GM18502 (cell line): ENCODE data around the gene USP25.
"Not testable (repeated sequence)": the region's sequence is repeated elsewhere in the genome, so short reads cannot be mapped to it uniquely, and the experiment has no call there.

ENCODE experiments used
- ATAC-seq: cut with Tn5 transposase; IDR thresholded peaks from one replicate; pipeline ENCODE4 v1.9.1; 2021; ENCODE audit warnings: mild to moderate bottlenecking; ENCODE audit not compliant: unreplicated experiment, poor library complexity

USP25 gene

DNA sequence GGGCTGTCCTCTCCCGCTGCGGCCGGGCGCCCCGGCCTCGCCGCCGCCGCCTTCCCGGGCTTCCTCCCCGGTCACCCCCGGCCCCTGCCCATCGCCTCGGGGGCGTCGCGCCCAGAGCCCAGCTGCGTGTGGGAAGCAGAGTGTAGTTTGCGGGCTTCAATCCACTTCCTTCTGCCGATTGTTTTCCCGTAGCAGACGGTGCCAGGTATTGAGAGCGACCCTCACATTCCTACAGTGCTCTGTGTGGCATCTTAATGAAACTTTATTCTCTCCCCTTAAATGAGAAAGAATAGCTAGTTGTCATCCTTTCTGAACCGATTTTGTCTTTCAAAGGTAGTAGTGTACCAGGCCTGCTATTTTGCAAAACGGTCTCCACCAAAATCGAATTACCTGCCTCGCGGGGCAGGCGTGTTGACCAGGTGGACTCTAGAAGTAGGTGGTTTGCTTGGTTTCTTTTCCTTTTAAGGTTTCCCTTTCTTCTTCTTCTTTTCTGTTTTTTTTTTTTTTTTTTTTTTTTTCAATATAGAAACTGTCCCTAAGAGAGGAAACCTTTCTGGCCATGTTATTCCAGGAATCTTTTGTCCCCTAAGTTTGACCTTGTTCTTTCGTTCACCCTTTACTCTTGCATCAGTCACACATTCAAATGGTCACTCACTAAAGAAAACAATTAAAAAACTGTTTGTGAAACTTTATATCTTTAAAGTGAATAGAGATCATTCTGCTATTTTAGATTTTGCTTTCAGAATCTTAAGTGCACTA is 881 bp downstream of the USP25 start:
- no peak for ATAC-seq

- no peak for ATAC-seq
Measured at GRCh38 chr21:15731243-15731613, 1.4 kb downstream of the USP25 start.

DNA sequence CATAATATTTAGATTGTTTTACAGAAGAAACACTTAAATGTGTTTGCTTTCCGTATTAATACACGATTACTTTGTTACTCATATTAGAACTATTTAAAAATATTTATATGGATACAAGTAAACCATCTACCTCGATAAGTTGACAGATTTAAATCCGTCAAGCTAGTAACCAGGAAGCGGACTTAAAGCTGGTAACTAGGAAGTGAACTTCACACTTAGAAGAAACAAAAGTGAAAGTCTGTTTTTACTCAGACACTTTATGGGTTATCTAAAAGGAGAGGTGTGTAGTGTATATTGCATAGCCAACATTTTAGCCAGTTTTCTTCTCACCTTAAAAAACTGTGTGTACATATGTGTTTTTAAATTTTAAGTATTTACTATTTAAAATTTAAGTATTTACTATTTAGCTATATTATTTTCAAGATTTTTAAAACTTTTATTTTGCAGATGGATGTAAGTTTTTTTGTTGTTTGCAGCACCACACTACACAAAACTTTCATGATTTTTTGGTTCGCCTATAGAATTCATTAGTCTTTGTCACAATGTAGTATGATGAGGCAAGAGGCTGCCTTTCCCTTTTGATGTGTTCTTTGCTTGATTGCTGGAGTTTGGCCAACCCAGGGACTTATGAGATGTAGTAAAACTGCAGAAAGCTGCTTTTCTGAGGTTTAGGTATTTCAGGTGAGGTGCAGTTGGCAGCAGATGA is 2.7 kb downstream of the USP25 start:
- peak; percentile 56 for ATAC-seq

GRCh38 chr21:15732996-15733329 is 3.2 kb downstream of the USP25 start:
- ATAC-seq = no peak

DNA sequence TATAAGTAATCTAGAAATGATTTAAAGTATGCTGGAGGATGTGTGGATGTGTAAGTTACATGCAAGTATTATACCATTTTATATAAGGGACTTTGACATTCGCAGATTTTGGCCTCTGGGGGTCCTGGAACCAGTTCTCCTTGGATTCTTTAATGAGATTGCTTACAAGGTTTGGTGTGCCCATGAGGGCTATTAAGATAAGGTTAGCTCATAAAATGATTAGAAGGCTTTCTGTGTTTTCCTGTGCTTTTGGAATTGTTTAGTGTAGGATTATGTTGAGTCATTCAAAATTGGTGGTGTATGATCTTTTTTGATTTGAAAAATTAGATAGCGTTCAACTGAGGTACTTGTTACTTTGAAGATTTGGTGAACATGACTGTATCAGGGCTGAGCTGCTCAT is 5.6 kb downstream of the USP25 start:
- no peak for ATAC-seq

DNA sequence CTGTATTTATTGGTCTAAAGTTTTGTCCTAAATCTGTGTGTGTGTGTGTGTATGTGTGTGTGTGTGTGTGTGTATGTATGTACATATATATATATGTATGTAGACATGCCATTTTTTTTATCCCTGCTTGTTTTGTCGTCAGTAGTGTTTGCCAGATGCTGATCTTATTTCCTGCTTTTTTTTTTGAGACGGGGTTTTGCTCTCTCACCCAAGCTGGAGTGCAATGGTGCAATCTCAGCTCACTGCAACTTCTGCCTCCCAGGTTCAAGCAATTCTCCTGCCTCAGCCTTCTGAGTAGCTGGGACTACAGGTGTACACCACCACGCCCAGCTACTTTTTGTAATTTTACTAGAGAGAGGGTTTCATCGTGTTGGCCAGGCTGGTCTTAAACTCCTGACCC is 6.1 kb downstream of the USP25 start:
- ATAC-seq = not testable (repeated sequence)

GRCh38 chr21:15738779-15739178 is 9.0 kb downstream of the USP25 start:
- not testable (repeated sequence) for ATAC-seq

- no peak for ATAC-seq
Measured at GRCh38 chr21:15740383-15740782, 10.6 kb downstream of the USP25 start.

DNA sequence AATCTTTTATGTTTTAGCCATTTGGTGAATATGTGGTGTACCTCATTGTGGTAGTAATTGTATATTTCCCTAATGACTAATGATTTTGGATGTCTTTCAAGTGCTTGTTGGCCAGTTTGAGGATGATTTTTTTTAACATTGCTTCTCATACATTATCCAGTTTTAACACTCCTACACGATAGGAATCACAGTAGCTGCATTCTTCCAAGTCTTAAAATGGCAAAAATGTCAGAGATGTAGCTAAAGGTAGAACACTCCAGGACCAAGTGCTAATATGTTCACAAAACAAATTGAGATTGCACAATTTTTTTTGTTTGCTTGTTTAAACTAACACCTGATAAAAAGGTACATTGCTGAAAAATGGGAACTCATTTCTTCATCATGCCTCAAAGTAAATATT is 11.7 kb downstream of the USP25 start:
- ATAC-seq = no peak

DNA sequence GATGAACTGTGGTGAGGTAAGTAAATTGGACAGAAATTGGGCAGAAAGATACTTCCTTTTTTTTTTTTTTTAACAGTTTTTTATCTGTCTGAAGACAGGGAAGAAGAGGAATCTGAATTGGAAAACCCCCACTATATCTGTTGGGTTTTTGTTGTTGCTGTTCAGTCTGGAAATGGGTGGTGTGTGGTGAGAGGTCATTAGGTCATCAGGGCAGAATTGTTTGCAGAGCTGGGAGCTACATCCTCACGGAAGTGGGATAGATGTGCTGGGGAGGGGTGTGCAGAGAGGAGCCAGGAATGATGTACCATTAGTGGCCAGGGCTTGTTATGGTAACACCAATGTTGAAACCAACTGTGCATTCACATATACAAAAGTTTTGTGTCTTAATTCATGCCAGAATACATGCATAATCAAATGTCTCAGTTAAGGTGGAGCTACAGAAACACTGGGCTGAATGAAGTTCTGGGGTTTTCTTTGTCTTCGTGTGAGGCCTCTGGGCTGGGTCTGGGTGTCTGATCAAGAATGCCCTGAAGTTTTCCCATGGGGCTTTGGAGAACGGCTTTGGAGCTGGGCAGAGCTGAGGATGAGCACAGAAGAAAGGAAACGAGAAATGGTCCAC is 12.4 kb downstream of the USP25 start:
- no peak for ATAC-seq

- no peak for ATAC-seq
Measured at GRCh38 chr21:15742694-15743093, 12.9 kb downstream of the USP25 start.

DNA sequence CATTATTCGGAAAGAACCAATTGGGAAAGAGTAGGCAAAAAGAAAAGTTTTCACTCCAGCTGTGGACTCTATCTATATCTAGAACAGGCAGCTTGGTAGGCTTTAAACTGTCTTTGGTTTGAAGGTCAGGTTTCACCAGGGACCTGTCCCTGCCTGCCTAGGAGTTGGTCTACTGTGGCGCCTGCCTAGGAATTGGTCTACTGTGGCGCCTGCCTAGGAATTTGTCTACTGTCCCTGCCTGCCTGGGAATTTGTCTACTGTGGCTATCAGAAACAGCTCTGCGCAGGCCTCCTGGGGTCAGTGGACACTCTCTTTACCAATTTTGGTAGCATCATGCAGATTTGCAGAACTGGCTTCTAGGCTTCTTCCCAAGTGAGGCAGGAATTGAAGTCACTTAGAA is 13.8 kb downstream of the USP25 start:
- ATAC-seq = no peak

DNA sequence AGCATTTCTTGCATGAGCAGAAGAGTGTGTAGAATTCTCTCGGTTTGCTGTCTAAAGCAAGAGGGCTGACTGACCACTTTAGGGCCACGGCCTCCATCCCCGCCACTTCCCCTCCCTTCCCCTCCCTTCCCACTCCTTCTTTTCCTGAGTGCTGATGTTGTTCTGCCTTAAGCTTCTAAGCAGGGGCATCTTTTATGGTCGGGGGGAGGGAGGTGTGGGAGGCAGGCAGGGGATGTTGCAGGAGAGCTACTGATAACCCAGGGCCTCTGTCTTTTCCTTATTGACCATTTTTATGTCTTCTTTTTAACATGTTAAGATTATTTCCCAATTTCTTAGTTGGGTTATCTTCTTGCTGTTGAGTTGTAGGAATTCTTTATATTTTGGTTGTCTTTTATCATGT is 15.1 kb downstream of the USP25 start:
- ATAC-seq = no peak

- no peak for ATAC-seq
Measured at GRCh38 chr21:15748586-15748985, 18.8 kb downstream of the USP25 start.

DNA sequence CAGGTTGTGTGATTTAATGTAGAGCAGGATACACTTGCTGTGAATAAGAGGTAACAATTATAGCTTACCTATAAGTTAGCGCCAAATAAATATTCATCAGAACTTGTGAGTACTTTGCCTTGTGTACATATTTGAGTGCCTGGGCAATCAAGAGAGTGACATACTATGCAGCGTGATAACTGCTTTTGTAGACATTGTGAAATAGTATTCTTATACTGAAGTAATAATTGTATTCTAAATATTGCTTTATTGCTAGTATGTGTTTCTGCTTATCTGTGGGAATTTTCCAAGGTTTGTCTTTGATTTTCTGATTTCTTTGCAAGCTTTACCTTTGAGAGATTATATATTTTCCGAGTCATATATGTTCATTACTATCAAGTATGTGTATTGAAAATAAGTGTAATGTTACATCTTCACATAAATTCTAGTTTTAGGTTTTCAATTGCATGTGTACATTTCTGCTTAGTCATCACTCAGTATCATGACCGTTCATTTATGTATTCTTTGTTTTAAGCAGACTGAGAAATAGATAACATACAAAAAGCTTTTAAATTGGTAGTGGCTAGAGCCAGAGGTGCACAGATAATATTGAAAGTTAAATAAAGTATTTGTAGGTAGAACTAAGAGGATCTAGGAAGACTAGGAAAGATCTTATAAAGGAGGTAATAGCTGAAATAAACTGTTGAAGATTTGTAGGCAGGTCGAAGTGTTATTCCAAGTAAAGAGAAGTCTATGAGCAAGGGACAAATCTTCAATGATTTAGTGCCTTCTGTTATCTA is 19.5 kb downstream of the USP25 start:
- no peak for ATAC-seq

- no peak for ATAC-seq
Measured at GRCh38 chr21:15749861-15750159, 20.0 kb downstream of the USP25 start.

GRCh38 chr21:15751037-15751436 is 21.3 kb downstream of the USP25 start:
- ATAC-seq = no peak

DNA sequence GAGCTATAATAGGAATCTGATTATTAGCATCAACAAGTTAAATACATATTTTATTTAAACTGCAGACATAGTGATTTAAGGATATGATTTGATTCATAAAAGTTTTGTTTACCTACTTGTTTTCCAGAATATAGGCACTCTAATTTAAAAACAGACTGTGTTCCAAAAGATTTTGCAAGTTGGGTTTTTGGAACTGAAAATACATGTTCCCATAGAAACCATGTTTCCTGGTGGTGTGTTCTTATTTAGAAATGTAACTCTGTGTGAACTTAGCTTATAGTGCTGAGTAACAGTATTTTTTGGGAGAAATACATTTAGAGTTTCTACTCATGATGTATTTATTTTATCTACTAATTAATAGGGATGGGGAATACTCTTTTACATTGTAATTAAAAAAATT is 21.8 kb downstream of the USP25 start:
- ATAC-seq = no peak

DNA sequence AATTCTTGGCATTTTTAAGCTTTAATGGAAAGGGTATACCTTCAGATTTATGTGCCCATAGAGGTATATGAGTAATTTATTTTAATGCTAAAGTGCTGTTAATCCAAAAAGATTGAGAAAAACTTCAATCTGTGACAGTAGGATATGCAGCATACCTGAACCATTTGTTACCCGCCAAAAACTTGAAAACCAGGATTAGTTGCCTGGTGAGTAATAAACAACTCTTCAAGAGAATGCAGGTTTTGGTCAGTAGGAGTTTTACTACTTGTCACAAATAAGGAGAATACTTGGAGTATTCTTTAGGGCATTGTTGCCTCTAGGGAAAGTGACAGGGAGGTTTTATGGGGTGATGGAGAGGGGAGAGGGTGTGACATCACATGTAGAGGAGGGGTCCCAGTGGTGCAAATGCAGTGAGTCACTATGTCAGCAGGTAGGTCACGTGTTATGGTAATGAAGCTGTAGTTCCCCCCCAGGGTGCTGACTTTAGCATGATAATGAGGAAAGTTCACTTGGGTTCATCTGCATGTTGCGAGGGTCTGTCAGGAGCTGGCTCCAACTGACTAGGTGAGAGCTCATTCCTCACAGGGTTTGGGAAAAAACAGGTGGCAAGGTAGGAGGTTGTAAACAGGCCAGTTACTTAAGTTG is 23.1 kb downstream of the USP25 start:
- ATAC-seq = no peak

- ATAC-seq = no peak
Measured at GRCh38 chr21:15753741-15754140, 24.0 kb downstream of the USP25 start.

DNA sequence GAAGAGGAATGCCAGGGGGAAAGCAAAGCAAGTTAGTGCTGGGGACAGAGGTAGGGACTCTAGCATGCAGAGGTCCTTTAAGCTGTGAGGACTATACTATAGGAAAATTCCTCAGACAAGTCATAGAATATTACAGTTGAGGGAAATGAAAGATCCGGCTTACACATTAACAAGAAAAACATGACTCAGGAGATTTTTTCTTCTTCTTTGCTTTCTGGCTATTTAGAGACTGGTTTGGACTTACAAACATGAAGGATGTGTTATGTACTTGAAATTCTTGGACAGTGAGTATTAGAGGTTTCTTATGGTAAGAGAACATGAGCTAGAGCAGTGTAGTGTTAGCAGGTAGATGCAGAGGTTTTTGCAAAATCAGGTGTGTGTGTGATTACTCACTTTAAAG is 24.9 kb downstream of the USP25 start:
- ATAC-seq = no peak
